Measurements from ENCODE around the gene DNAJB1.
A peak's percentile ranks its signal among the peaks of the same experiment; 100 is the strongest.

Gene DNAJB1

DNA sequence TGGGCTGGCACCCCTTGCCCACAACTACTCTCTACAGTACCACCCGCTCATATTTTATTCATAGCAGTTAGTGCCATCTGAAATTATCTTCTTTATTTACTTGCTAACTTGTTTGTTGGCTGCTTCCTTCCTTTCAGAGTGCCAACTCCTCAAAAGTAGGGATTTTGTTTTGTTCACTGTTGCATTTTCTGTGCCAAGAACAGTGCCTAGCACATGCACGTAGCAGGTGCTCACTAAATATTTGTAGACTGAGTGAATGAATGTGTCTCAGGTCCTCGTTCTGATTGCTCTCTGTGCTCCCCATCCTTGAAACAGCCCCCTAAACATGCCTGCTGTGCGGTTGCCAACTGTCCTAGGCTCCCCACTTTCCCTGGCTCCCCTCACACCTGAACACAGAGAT lies 23.8 kb downstream of the DNAJB1 start:
- H2BK5ac ChIP-seq (ENCODE audit: low read depth, low read length, poor library complexity, severe bottlenecking) = no peak overlapping the region
- peaks cover 4% of the 10 kb centered on the region for H3K79me1 ChIP-seq (replicated peaks; ENCODE audit: low read length, poor library complexity, severe bottlenecking)
- H2AFZ ChIP-seq (ENCODE audit: low read depth, low read length) = no peak overlapping the region
- no peaks in the 10 kb centered on the region for H3K27me3 ChIP-seq (ENCODE audit: control insufficient read depth in 1 of 2, insufficient read depth in 1 of 2, low read length in 2 of 2)
- H2BK12ac ChIP-seq (ENCODE audit: low read length in 2 of 2) = peak overlapping the region in 1 of 2 experiments; percentile 23
- H3K18ac ChIP-seq (ENCODE audit: low read depth in 1 of 2, low read length in 2 of 2) = no peak overlapping the region
- peak overlapping the region; percentile 84 for H3K9ac ChIP-seq (ENCODE audit: low read length)
- H3K14ac ChIP-seq (ENCODE audit: low read length in 2 of 2) = no peak overlapping the region
- H4K91ac ChIP-seq (ENCODE audit: low read length) = no peak overlapping the region
- peak overlapping the region; percentile 89 for H3K4me2 ChIP-seq (ENCODE audit: low read length, poor library complexity, severe bottlenecking)
- H3K9me3 ChIP-seq (ENCODE audit: control insufficient read depth, low read length) = no peaks in the 10 kb centered on the region
- H4K8ac ChIP-seq (ENCODE audit: low read length) = no peak overlapping the region
- 89% methylated on average over 3 of the region's 4 CpGs for WGBS
- no peak overlapping the region for H2BK15ac ChIP-seq (ENCODE audit: low read depth, poor library complexity, severe bottlenecking)
- no peak overlapping the region for H3K27ac ChIP-seq (ENCODE audit: low read length, poor library complexity, severe bottlenecking)
- H3K23ac ChIP-seq (ENCODE audit: low read length in 2 of 2) = peak overlapping the region in 1 of 2 experiments; percentile 46
- H3K36me3 ChIP-seq (ENCODE audit: control insufficient read depth in 1 of 2, insufficient read depth in 2 of 2, low read depth in 1 of 2, low read length in 2 of 2) = peaks cover 18 to 28% of the 10 kb centered on the region in 2 experiments
- H3K4me1 ChIP-seq (ENCODE audit: control insufficient read depth, insufficient read depth, low read depth, low read length) = peaks cover 20% of the 10 kb centered on the region
- H2BK120ac ChIP-seq (ENCODE audit: low read depth, low read length) = no peak overlapping the region
- no peak for DNase-seq
- H3K4me3 ChIP-seq (ENCODE audit: insufficient read depth in 1 of 2, low read depth in 1 of 2, low read length in 2 of 2) = peak overlapping the region in 1 of 2 experiments; percentile 89
- H3K4ac ChIP-seq (ENCODE audit: low read depth in 1 of 2, low read length in 2 of 2) = peak overlapping the region in 1 of 2 experiments; percentile 52
- peak overlapping the region; percentile 7 for H2AK5ac ChIP-seq (ENCODE audit: low read length, severe bottlenecking)

DNA sequence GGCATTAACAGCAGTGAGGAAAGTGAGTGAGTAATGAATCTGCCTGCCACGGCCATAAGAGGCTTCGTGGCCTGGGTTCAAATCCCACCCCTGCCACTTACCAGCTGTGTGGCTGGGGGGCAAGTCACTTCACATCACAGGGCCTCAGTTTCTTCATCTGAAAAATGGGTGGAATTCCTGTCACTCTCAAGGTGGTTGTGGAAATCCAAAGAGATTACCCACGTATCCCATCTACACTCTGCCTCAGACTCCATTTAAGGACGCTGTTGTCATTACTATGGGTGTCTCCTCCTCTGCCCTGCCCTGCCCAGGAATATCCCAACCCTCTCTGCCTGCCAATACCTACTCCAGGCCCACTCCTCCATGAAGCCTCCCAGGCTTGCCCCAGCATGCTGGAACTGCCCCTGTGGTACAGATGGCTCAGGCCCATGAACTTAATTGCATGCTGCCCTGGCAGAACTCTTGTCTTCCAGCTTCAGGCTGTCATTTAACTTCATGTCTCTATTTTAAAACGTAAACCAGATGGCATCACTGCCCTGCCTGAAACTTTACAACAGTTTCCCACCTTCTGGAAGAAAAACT lies 25.4 kb downstream of the DNAJB1 start:
- H3K9ac ChIP-seq (ENCODE audit: low read length) = no peak overlapping the region
- peaks cover 20% of the 10 kb centered on the region for H3K4me1 ChIP-seq (ENCODE audit: control insufficient read depth, insufficient read depth, low read depth, low read length)
- H3K14ac ChIP-seq (ENCODE audit: low read length in 2 of 2) = no peak overlapping the region
- no peak overlapping the region for H3K27ac ChIP-seq (ENCODE audit: low read length, poor library complexity, severe bottlenecking)
- no peak overlapping the region for H2BK12ac ChIP-seq (ENCODE audit: low read length in 2 of 2)
- no peaks in the 10 kb centered on the region for H3K9me3 ChIP-seq (ENCODE audit: control insufficient read depth, low read length)
- no peak overlapping the region for H3K18ac ChIP-seq (ENCODE audit: low read depth in 1 of 2, low read length in 2 of 2)
- 90% methylated on average over 5 of the region's 5 CpGs for WGBS
- H4K91ac ChIP-seq (ENCODE audit: low read length) = no peak overlapping the region
- no peak overlapping the region for H3K23ac ChIP-seq (ENCODE audit: low read length in 2 of 2)
- no peak overlapping the region for H2AK5ac ChIP-seq (ENCODE audit: low read length, severe bottlenecking)
- no peak overlapping the region for H3K4me2 ChIP-seq (ENCODE audit: low read length, poor library complexity, severe bottlenecking)
- peaks cover 33 to 42% of the 10 kb centered on the region in 2 experiments for H3K36me3 ChIP-seq (ENCODE audit: control insufficient read depth in 1 of 2, insufficient read depth in 2 of 2, low read depth in 1 of 2, low read length in 2 of 2)
- no peaks in the 10 kb centered on the region for H3K27me3 ChIP-seq (ENCODE audit: control insufficient read depth in 1 of 2, insufficient read depth in 1 of 2, low read length in 2 of 2)
- no peak overlapping the region for H2BK15ac ChIP-seq (ENCODE audit: low read depth, poor library complexity, severe bottlenecking)
- peaks cover 9% of the 10 kb centered on the region for H3K79me1 ChIP-seq (replicated peaks; ENCODE audit: low read length, poor library complexity, severe bottlenecking)
- no peak for DNase-seq
- H4K8ac ChIP-seq (ENCODE audit: low read length) = no peak overlapping the region
- no peak overlapping the region for H2BK120ac ChIP-seq (ENCODE audit: low read depth, low read length)
- no peak overlapping the region for H3K4ac ChIP-seq (ENCODE audit: low read depth in 1 of 2, low read length in 2 of 2)
- H2BK5ac ChIP-seq (ENCODE audit: low read depth, low read length, poor library complexity, severe bottlenecking) = no peak overlapping the region
- H3K4me3 ChIP-seq (ENCODE audit: insufficient read depth in 1 of 2, low read depth in 1 of 2, low read length in 2 of 2) = no peak overlapping the region
- no peak overlapping the region for H2AFZ ChIP-seq (ENCODE audit: low read depth, low read length)

DNA sequence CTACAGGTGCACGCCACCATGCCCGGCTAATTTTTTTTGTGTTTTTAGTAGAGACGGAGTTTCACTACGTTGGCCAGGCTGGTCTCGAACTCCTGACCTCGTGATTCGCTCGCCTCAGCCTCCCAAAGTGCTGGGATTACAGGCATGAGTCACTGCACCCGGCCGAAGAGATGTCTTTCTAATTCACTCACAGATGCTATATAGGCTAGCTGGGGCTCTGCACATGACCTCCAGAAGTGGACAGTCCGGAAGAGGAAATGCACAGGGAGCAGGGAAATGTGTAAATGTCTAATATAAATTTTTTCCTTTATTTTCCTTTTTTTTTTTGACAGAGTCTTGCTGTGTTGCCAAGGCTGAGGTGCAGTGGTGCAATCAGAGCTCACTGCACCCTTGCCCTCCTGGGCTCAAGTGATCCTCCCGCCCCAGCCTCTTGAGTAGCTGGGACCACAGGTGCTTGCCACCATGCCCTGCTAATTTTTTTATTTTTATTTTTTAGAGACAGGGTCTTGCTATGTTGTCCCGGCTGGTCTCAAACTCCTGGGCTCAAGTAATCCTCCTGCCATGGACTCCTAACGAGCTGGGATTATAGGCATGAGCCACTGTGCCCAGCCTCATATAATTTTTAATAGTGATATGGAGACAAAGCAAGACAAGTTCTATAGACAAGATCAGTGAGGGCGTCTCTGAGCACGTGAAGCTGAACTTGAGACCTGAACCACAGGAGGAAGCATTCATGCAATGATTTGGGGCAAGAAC lies 30.6 kb downstream of the DNAJB1 start:
- no peak overlapping the region for H2AK5ac ChIP-seq (ENCODE audit: low read length, severe bottlenecking)
- DNase-seq = no peak
- H3K18ac ChIP-seq (ENCODE audit: low read depth in 1 of 2, low read length in 2 of 2) = no peak overlapping the region
- no peak overlapping the region for H2BK12ac ChIP-seq (ENCODE audit: low read length in 2 of 2)
- H2BK5ac ChIP-seq (ENCODE audit: low read depth, low read length, poor library complexity, severe bottlenecking) = no peak overlapping the region
- H3K14ac ChIP-seq (ENCODE audit: low read length in 2 of 2) = no peak overlapping the region
- H3K4me1 ChIP-seq (ENCODE audit: control insufficient read depth, insufficient read depth, low read depth, low read length) = no peaks in the 10 kb centered on the region
- no peaks in the 10 kb centered on the region for H3K9me3 ChIP-seq (ENCODE audit: control insufficient read depth, low read length)
- no peaks in the 10 kb centered on the region for H3K27me3 ChIP-seq (ENCODE audit: control insufficient read depth in 1 of 2, insufficient read depth in 1 of 2, low read length in 2 of 2)
- no peak overlapping the region for H3K9ac ChIP-seq (ENCODE audit: low read length)
- H4K91ac ChIP-seq (ENCODE audit: low read length) = no peak overlapping the region
- no peak overlapping the region for H3K27ac ChIP-seq (ENCODE audit: low read length, poor library complexity, severe bottlenecking)
- no peak overlapping the region for H3K4me2 ChIP-seq (ENCODE audit: low read length, poor library complexity, severe bottlenecking)
- no peak overlapping the region for H2AFZ ChIP-seq (ENCODE audit: low read depth, low read length)
- H3K23ac ChIP-seq (ENCODE audit: low read length in 2 of 2) = no peak overlapping the region
- peaks cover 19% of the 10 kb centered on the region for H3K79me1 ChIP-seq (replicated peaks; ENCODE audit: low read length, poor library complexity, severe bottlenecking)
- no peak overlapping the region for H2BK15ac ChIP-seq (ENCODE audit: low read depth, poor library complexity, severe bottlenecking)
- H3K4ac ChIP-seq (ENCODE audit: low read depth in 1 of 2, low read length in 2 of 2) = no peak overlapping the region
- WGBS = 87% methylated on average over 15 of the region's 16 CpGs
- peaks cover 44 to 77% of the 10 kb centered on the region in 2 experiments for H3K36me3 ChIP-seq (ENCODE audit: control insufficient read depth in 1 of 2, insufficient read depth in 2 of 2, low read depth in 1 of 2, low read length in 2 of 2)
- no peak overlapping the region for H4K8ac ChIP-seq (ENCODE audit: low read length)
- H2BK120ac ChIP-seq (ENCODE audit: low read depth, low read length) = no peak overlapping the region
- no peak overlapping the region for H3K4me3 ChIP-seq (ENCODE audit: insufficient read depth in 1 of 2, low read depth in 1 of 2, low read length in 2 of 2)

- no peak for DNase-seq
- Histone ChIP-seq H3K27me3 (ENCODE audit: control insufficient read depth in 1 of 2, insufficient read depth in 1 of 2, low read length in 2 of 2) (no peaks in the 10 kb centered on the region), H3K14ac (ENCODE audit: low read length in 2 of 2) (no peak overlapping the region), H3K4ac (ENCODE audit: low read depth in 1 of 2, low read length in 2 of 2) (no peak overlapping the region), H3K36me3 (ENCODE audit: control insufficient read depth in 1 of 2, insufficient read depth in 2 of 2, low read depth in 1 of 2, low read length in 2 of 2) (peaks cover 54 to 84% of the 10 kb centered on the region in 2 experiments), H4K91ac (ENCODE audit: low read length) (no peak overlapping the region), H3K23ac (ENCODE audit: low read length in 2 of 2) (no peak overlapping the region), H2BK5ac (ENCODE audit: low read depth, low read length, poor library complexity, severe bottlenecking) (no peak overlapping the region), H4K8ac (ENCODE audit: low read length) (no peak overlapping the region), H3K79me1 (replicated peaks; ENCODE audit: low read length, poor library complexity, severe bottlenecking) (peaks cover 32% of the 10 kb centered on the region), H2BK120ac (ENCODE audit: low read depth, low read length) (no peak overlapping the region), H3K9ac (ENCODE audit: low read length) (no peak overlapping the region), H2AK5ac (ENCODE audit: low read length, severe bottlenecking) (no peak overlapping the region), H2AFZ (ENCODE audit: low read depth, low read length) (no peak overlapping the region), H3K4me1 (ENCODE audit: control insufficient read depth, insufficient read depth, low read depth, low read length) (peaks cover 26% of the 10 kb centered on the region), H3K27ac (ENCODE audit: low read length, poor library complexity, severe bottlenecking) (no peak overlapping the region), H3K9me3 (ENCODE audit: control insufficient read depth, low read length) (no peaks in the 10 kb centered on the region), H3K4me3 (ENCODE audit: insufficient read depth in 1 of 2, low read depth in 1 of 2, low read length in 2 of 2) (no peak overlapping the region), H2BK15ac (ENCODE audit: low read depth, poor library complexity, severe bottlenecking) (no peak overlapping the region), H2BK12ac (ENCODE audit: low read length in 2 of 2) (no peak overlapping the region), H3K4me2 (ENCODE audit: low read length, poor library complexity, severe bottlenecking) (no peak overlapping the region), H3K18ac (ENCODE audit: low read depth in 1 of 2, low read length in 2 of 2) (no peak overlapping the region)
- 98% methylated on average over 18 of the region's 18 CpGs for WGBS
Observed at GRCh38 chr19:14482172-14482941, 35.8 kb downstream of the DNAJB1 start.
